HL-60 (cell line): ENCODE results near the gene PROB1.

ENCODE experiments used
- DNase-seq, 2 experiments: peaks; one replicate each; pipeline ENCODE4 v3.0.0-alpha.2; 2010 to 2020; ENCODE audit warnings: low read depth in 1 of 2, low spot score in 1 of 2
- H3K27ac ChIP-seq: fragments of 250-450 bp; sonication (Bioruptor Pico); replicated peaks from 2 replicates; pipeline ENCODE4 v1.5.1; 2020; ENCODE audit warnings: mild to moderate bottlenecking, moderate library complexity
- H3K27me3 ChIP-seq: fragments of 250-450 bp; sonication (Bioruptor Pico); 2 replicates; pipeline ENCODE4 v1.5.1; 2021; ENCODE audit warnings: mild to moderate bottlenecking, moderate library complexity; ENCODE audit not compliant: insufficient read depth, poor library complexity, severe bottlenecking
- H3K4me3 ChIP-seq: replicated peaks from 2 replicates; pipeline ENCODE4 v1.5.1; 2011; ENCODE audit warnings: mild to moderate bottlenecking, control low read depth, low read length; ENCODE audit not compliant: insufficient read depth
- GABPA ChIP-seq: IDR thresholded peaks from 2 replicates; pipeline ENCODE4 v1.6.1; 2012; ENCODE audit warnings: low read depth
- POLR2AphosphoS5 ChIP-seq: IDR thresholded peaks from 2 replicates; pipeline ENCODE4 v1.6.1; 2012; ENCODE audit warnings: low read depth
- SPI1 ChIP-seq: IDR thresholded peaks from 2 replicates; pipeline ENCODE4 v1.6.1; 2012; ENCODE audit warnings: low read depth, mild to moderate bottlenecking, borderline replicate concordance
- TF ChIP-seq, protein P1 (sequence below): IDR thresholded peaks from one replicate; pipeline ENCODE4 v1.5.1; 2011; ENCODE audit warnings: low read length, control low read depth, inconsistent platforms; ENCODE audit not compliant: insufficient read depth
- TF ChIP-seq, protein P2 (sequence below): IDR thresholded peaks from 2 replicates; pipeline ENCODE4 v1.6.1; 2012; ENCODE audit warnings: low read depth; ENCODE audit not compliant: insufficient replicate concordance

The PROB1 gene

DNA sequence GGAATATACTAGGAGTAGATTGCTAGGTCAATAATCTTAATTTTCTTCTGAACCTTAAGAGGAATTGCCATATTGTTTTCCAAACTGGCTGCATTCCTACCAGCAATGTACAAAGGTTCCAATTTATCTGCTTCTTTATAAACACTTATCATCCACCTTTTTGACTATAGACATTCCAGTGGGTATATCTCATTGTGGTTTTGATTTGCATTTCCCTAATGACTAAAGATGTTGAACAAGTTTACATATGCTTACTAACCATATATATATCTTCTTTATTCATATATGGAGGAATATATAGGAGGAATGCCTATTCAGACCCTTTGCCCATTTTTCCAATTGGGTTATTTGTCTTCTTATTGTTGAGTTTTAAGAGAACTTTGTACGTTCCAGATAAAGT, 36.8 kb upstream of the PROB1 start:
- Histone ChIP-seq H3K27me3 (no peaks in the 10 kb centered on the region), H3K27ac (no peak overlapping the region), H3K4me3 (no peak overlapping the region)
- no peak for DNase-seq
- TF ChIP-seq, protein P1, sequence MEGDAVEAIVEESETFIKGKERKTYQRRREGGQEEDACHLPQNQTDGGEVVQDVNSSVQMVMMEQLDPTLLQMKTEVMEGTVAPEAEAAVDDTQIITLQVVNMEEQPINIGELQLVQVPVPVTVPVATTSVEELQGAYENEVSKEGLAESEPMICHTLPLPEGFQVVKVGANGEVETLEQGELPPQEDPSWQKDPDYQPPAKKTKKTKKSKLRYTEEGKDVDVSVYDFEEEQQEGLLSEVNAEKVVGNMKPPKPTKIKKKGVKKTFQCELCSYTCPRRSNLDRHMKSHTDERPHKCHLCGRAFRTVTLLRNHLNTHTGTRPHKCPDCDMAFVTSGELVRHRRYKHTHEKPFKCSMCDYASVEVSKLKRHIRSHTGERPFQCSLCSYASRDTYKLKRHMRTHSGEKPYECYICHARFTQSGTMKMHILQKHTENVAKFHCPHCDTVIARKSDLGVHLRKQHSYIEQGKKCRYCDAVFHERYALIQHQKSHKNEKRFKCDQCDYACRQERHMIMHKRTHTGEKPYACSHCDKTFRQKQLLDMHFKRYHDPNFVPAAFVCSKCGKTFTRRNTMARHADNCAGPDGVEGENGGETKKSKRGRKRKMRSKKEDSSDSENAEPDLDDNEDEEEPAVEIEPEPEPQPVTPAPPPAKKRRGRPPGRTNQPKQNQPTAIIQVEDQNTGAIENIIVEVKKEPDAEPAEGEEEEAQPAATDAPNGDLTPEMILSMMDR = no peak
- no peak for TF ChIP-seq GABPA

DNA sequence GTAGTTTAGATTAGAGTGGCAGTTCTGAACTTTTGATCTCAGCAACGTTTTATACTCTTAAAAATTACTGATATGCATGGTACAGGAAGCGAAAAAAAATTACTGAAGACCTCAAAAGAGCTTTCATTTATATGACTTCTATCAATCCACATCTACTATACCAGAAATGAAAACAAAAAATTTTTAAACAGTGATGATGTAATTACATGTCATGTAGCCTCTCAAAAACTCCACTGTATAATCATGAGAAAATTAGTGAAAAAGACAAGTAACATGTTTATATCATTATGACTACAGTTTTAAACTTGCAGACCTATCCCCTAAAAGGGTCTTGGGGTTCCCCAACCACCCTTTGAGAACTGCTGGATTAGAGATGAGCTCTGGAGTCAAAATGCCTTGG, 35.1 kb upstream of the PROB1 start:
- Histone ChIP-seq H3K27me3 (no peaks in the 10 kb centered on the region), H3K27ac (no peak overlapping the region), H3K4me3 (no peak overlapping the region)
- no peak for DNase-seq
- TF ChIP-seq, protein P2, sequence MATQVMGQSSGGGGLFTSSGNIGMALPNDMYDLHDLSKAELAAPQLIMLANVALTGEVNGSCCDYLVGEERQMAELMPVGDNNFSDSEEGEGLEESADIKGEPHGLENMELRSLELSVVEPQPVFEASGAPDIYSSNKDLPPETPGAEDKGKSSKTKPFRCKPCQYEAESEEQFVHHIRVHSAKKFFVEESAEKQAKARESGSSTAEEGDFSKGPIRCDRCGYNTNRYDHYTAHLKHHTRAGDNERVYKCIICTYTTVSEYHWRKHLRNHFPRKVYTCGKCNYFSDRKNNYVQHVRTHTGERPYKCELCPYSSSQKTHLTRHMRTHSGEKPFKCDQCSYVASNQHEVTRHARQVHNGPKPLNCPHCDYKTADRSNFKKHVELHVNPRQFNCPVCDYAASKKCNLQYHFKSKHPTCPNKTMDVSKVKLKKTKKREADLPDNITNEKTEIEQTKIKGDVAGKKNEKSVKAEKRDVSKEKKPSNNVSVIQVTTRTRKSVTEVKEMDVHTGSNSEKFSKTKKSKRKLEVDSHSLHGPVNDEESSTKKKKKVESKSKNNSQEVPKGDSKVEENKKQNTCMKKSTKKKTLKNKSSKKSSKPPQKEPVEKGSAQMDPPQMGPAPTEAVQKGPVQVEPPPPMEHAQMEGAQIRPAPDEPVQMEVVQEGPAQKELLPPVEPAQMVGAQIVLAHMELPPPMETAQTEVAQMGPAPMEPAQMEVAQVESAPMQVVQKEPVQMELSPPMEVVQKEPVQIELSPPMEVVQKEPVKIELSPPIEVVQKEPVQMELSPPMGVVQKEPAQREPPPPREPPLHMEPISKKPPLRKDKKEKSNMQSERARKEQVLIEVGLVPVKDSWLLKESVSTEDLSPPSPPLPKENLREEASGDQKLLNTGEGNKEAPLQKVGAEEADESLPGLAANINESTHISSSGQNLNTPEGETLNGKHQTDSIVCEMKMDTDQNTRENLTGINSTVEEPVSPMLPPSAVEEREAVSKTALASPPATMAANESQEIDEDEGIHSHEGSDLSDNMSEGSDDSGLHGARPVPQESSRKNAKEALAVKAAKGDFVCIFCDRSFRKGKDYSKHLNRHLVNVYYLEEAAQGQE = no peak
- TF ChIP-seq, protein P1 = no peak
- TF ChIP-seq GABPA (no peak), SPI1 (no peak), POLR2AphosphoS5 (no peak)

DNA sequence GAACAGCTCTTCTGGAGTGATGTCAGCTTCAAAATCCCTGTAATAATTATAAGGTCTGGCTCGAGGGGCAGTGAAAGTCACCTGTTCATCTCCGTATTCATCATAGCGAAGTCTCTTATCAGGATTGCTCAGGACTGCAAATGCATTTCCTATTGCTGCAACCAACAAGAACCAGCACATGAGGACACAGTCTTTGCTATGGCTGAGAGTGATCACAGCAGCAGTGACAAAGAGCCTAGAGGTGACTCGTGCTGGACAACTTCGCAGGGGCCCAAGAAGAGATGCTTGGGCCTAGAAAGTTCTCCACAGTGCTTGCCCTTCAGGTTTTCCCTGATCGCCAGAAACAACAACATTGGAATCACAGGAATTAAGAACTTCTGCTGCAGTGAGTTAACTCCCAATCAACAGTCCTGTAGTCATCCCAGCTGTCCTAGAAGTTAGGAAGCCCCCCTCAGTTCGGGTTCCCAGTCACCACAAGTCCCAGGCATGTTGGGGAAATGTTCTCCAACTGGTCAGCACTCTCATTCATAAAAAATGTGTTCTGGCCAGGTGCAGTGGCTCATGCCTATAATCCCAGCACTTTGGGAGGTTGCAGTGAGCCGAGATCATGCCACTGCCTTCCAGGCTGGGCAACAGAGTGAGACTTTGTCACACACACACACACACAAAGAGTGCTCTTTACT, 31.4 kb upstream of the PROB1 start:
- TF ChIP-seq SPI1 = no peak
- TF ChIP-seq, protein P1 = no peak
- TF ChIP-seq, protein P2 = no peak
- no peak for TF ChIP-seq GABPA
- TF ChIP-seq POLR2AphosphoS5 = no peak
- H3K4me3 ChIP-seq = no peak overlapping the region
- H3K27me3 ChIP-seq = no peaks in the 10 kb centered on the region
- no peak for DNase-seq
- no peak overlapping the region for H3K27ac ChIP-seq

DNA sequence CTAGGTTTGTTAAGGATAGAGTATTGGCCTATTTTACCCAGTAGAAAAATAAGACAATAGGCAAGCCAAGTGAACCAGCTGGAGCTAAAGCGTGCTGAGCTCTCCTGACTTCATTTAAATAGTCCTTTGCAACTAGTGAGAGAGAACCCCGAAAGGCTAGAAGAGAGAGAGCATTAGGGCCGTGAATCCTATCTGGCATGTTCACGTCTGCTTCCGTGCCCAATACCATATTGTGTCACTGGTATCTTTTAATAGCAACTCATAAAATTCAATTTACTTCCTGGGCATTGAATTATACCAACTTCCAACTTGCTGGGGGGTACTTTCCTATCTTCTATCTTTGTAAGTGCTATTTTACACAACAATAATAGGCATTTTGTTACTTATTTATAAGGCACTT, 30.6 kb upstream of the PROB1 start:
- no peak overlapping the region for H3K4me3 ChIP-seq
- H3K27me3 ChIP-seq = no peaks in the 10 kb centered on the region
- no peak overlapping the region for H3K27ac ChIP-seq
- TF ChIP-seq, protein P2 = no peak
- TF ChIP-seq GABPA (no peak), SPI1 (no peak), POLR2AphosphoS5 (no peak)
- TF ChIP-seq, protein P1 = no peak
- DNase-seq = no peak
